HFF-Myc (cell line): ENCODE data around the gene GALNS.

Experiments
- DNase-seq: peaks from one replicate; pipeline ENCODE4 v3.0.0-alpha.2; 2011; ENCODE audit warnings: low read depth; ENCODE audit errors: extremely low read depth
- H3K4me3 ChIP-seq: replicated peaks from 2 replicates; pipeline ENCODE4 v1.5.1; 2011; ENCODE audit warnings: low read depth, mild to moderate bottlenecking, control low read depth, low read length
- CTCF ChIP-seq: IDR thresholded peaks from 2 replicates; pipeline ENCODE4 v1.5.1; 2012; ENCODE audit warnings: mild to moderate bottlenecking, low read depth, low read length, control low read depth; ENCODE audit errors: missing control alignments

GALNS gene

GRCh38 chr16:88822281-88823040 lies 34.3 kb downstream of the GALNS start:
- no peak for TF ChIP-seq CTCF
- no peak for DNase-seq
- H3K4me3 ChIP-seq: no peak overlapping the region

GRCh38 chr16:88821168-88821850 lies 35.4 kb downstream of the GALNS start:
- H3K4me3 ChIP-seq: no peak overlapping the region
- DNase-seq: no peak
- TF ChIP-seq CTCF: no peak

GRCh38 chr16:88820385-88821025 lies 36.2 kb downstream of the GALNS start:
- DNase-seq: no peak
- H3K4me3 ChIP-seq: no peak overlapping the region
- TF ChIP-seq CTCF: no peak

DNA sequence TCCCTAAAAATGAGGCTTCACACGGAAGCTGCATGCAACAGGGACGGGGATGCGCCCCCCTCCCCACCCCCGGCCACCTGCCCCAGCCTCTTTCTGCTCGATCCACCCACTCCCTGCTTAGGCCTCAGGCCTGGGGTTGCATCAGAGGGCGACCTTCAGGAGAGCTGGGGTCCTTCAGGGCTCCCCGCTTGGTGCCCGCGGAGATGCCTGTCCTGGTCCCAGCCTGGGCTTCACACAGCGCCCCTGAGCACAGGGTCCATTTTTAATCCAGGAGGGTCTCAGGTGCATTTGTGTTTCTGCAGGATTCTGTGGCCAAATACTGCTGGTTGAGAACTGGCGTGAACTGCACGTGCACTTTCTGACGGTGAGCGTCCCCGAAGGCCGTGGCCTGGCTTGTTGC lies 37.6 kb downstream of the GALNS start:
- no peak for TF ChIP-seq CTCF
- no peak overlapping the region for H3K4me3 ChIP-seq
- no peak for DNase-seq

GRCh38 chr16:88818575-88818874 lies 38.2 kb downstream of the GALNS start:
- no peak for TF ChIP-seq CTCF
- DNase-seq: no peak
- no peak overlapping the region for H3K4me3 ChIP-seq

DNA sequence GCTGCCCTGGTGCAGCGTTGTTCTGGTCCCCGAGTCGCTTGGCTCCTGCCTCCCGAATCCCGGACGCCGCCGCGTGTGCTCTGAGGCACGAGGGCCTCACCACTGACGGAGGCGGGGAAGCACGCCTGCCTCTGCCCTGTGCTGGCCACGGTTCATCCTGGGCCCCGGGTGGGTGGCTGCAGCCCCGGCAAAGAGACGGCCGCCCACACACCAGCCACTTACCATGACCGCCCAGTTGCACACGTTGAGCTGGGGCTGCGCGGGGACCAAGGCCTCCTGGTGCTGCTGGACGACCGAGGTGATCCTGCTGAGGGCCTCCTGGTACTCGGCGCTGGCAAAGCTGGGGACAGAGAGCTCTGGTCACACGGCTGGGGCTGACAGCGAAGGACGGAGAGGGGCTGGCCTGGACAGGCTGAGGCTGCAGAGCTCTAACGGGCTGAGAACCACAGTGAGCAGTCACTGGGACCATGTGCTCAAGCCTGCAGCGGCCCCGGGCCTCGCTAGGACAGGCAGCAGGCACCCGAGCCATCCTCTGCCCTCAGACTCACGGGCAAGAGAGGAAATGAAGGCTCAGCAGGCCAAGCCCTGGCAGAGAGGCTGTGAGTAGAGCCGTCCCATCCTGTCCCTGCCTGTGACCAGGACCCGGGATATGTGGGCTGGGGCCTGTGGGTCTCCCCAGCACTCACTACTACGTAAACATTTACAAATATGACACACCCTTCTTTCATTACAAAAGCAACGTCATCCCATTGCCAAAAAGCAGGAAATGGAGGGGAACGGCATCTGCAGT lies 38.8 kb downstream of the GALNS start:
- TF ChIP-seq CTCF: no peak
- H3K4me3 ChIP-seq: no peak overlapping the region
- no peak for DNase-seq
